Urothelium cell line (cell line): ENCODE measurements around the gene ANKRD18B.
"Not testable (repeated sequence)": the region's sequence is repeated elsewhere in the genome, so short reads cannot be mapped to it uniquely, and the experiment has no call there.

Experiments
- DNase-seq: peaks from one replicate; pipeline ENCODE4 v3.0.0; 2011; ENCODE audit warnings: low spot score, mixed read lengths
- FAIRE-seq: peaks from 2 replicates; lab custom pipeline; 2011; peaks lifted over from hg19 to GRCh38; lab: Jason Lieb, UNC

ANKRD18B gene

DNA sequence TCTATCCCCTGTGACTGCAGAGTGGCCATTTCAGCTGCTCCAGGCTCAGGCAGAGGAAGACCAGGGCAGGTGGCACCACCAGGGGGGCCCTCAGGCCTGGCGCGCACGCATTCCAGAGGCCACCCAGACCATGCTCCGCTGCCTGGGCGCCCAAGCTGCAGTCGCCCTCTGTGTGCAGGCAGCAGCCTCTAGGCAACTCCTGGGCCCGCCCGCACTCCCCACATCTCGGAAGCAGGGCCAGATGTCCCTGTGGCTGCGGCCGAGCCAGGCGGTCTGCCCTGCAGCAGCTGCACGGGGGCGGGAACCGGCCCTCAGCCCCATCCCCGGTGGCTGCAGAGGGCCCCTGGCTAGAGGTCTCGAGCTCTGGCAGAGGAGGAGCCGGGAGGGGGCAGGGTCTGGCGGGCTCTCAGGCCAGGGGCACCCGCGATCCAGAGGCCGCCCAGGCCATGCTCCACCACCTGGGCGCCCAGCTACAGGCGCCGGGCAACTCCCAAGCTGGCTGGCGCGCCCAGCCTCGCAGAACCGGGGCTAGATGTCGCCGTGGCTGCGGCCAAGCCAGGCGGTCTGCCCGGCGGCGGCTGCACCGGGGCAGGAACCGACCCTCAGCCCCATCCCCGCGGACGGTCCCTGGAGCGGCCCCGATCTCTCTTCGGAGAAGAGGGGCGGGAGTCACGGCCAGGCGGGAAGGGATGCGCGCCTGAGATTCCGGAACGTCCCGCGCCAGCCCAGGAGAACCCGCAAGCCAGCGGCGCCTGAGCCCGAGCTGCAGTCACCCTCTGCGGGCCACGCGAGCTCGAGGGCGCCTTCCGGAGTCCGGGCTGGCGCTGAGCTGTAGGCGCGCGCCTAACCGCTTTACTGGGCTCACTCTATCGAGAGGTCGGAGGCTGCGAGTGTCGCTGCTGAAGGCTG is at the start of gene ANKRD18B:
Gene ANKRD18B, plus strand, starts transcription at position 855 of the 909 bp plus-strand sequence. CDS start 239 bp downstream, outside the sequence.
- not testable (repeated sequence) for DNase-seq, FAIRE-seq

- no peak for DNase-seq
- FAIRE-seq = no peak
These were observed 48.7 kb upstream of the ANKRD18B start for GRCh38 chr9:33475357-33475756.

DNA sequence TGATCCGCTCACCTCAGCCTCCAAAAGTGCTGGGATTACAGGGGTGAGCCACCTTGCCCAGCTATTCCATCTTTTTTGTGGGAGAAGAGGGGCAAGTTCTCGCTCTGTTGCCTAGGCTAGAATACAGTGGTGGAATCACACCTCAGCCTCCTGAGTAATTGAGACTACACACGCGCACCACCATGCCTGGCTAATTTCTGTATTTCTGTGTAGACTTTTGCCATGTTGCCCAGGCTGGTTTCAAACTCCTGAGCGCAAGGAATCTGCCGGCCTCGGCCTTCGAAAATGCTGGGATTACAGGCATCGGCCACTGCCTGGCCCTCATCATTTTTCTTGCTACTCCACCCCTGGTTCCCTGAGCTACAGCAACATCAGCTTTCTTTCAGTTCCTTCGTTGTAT is 47.5 kb upstream of the ANKRD18B start:
- no peak for FAIRE-seq
- DNase-seq = no peak

- FAIRE-seq (no peak), DNase-seq (no peak)
These were observed 43.9 kb upstream of the ANKRD18B start for GRCh38 chr9:33480106-33480505.

- no peak for DNase-seq
- FAIRE-seq = no peak
These were observed 43.1 kb upstream of the ANKRD18B start for GRCh38 chr9:33480976-33481375.

- not testable (repeated sequence) for FAIRE-seq, DNase-seq
These were observed 38.7 kb upstream of the ANKRD18B start for GRCh38 chr9:33485312-33485711.

- FAIRE-seq = no peak
- DNase-seq = no peak
These were observed 35.0 kb upstream of the ANKRD18B start for GRCh38 chr9:33489066-33489465.

- FAIRE-seq, DNase-seq: not testable (repeated sequence)
These were observed 30.2 kb upstream of the ANKRD18B start for GRCh38 chr9:33493819-33494218.

GRCh38 chr9:33498387-33498786 is 25.7 kb upstream of the ANKRD18B start:
- FAIRE-seq (no peak), DNase-seq (no peak)

DNA sequence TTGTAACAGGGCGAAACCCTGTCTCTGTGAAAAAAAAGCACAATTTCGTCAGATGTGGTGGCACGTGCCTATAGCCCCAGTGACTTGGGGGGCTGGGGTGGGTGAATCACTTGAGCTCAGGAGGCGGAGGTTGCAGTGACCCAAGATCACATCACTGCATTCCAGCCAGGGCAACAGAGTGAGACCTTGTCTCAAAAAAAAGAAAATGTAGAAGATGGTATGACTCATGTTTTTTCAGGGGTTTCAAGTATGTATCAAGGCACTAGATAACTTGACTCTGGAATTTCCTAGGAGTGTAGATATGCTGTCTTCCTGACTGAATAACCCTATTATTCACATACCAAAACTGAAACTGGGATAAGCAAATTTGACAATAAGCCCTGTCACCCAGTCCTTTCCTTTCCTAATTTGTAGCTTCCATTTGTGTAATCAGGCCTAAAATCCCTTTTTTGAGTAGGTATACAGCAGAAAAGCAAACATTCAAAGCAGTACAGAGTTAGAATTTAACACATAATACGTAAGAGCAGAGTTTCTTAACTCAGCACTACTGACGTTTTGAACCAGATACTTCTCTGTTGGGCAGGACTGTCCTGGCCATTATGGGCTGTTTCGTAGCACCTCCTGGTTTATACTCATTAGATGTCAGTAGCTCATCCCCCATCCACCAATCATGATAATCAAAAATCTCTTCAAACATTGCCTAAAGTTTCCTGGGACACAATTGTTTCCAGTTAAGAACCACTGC is 17.3 kb upstream of the ANKRD18B start:
- DNase-seq (peak; percentile 33), FAIRE-seq (peak; percentile 95)

GRCh38 chr9:33510262-33511183 is 13.5 kb upstream of the ANKRD18B start:
- FAIRE-seq (no peak), DNase-seq (peak; percentile 57)

DNA sequence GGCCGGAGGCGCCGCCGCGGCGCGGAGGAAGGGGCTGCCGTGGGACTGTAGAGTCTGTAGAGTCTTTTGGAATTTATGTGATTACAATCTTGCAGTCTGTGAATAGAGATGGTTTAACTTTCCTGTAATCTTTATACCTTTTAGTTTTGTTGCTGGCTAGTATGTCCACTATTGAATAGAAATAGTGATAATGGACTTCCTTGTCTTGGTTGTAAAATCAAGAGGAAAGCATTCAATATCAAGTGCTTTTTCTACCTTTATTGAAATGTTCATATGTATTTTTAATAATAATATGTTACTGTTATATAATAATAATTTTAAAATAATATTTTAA is 12.9 kb upstream of the ANKRD18B start:
- not testable (repeated sequence) for FAIRE-seq, DNase-seq

- not testable (repeated sequence) for FAIRE-seq, DNase-seq
These were observed 11.5 kb upstream of the ANKRD18B start for GRCh38 chr9:33512535-33512934.

- DNase-seq, FAIRE-seq: not testable (repeated sequence)
These were observed 8.6 kb upstream of the ANKRD18B start for GRCh38 chr9:33515342-33515995.

DNA sequence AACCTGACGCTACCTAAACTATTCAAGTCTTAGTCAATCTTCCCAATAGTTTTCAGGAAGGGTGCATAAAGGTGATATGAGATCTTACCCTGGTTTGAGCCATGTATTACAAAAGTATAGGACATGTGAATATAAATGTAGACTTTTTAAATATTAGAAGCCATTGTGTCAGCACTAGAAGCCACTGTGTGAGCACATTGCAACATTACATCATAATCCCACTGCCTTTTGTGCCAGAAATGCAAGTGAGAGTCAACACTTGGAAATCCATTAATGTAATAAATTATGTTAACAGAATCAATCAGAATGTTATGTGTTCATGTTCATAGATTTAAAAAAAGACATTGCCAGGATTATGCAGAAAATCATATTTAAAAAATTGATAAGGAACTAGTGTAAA is 7.7 kb upstream of the ANKRD18B start:
- not testable (repeated sequence) for FAIRE-seq, DNase-seq

GRCh38 chr9:33517373-33517772 is 6.7 kb upstream of the ANKRD18B start:
- peak; percentile 35 for DNase-seq
- no peak for FAIRE-seq

- DNase-seq = not testable (repeated sequence)
These were observed 6.0 kb upstream of the ANKRD18B start for GRCh38 chr9:33517934-33518577.

DNA sequence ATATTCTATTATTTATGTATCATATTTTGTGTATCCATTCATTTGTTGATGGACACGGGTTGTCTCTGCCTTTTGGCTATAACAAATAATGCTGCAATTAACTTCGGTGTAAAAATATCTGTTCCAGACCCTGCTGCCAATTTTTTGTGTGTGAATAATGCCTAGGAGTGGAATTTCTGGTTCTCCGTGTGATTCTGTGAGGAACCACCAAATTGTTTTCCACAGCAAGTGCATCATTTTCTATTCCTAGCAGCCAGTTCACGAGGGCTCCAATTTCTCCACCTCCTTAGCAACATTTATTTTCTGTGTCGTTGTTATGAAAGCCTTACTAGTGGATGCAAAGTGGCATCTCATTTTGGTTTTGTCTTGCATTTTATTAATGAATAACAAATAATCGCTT is 2.2 kb upstream of the ANKRD18B start:
- FAIRE-seq, DNase-seq: not testable (repeated sequence)

More at GRCh38 chr9:33517934-33518577, 6.0 kb upstream of the ANKRD18B start:
- not testable (repeated sequence) for FAIRE-seq

DNA sequence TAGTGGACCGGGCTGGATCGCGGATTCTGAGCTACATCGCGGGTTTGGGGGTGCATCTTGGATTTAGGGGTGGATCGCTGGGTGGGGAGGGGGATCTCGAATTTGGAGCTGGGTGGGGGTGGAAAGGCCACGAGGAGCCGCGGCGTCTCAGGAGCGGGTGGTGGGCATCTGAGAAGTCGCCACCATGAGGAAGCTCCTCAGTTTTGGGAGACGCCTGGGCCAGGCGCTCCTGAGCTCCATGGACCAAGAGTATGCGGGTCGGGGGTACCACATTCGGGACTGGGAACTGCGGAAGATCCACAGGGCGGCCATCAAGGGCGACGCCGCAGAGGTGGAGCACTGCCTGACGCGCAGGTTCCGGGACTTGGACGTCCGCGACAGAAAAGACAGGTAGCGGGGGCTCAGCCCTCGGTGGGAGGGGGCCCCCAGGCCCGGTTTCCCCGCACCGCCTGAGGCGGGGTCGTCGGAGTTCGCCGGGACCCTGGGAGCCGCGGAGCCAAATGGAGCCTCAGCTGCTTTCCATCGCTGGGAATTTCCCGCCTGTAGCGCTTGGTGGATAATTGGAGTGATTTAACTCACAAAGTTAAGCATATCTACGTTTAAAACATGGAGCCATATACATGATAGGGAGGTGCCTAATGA is 376 bp downstream of the ANKRD18B start:
- FAIRE-seq (no peak), DNase-seq (no peak)
